NCI-H446 (cell line): ENCODE measurements around the gene EMP3.
"Not testable (repeated sequence)": the region's sequence is repeated elsewhere in the genome, so short reads cannot be mapped to it uniquely, and the experiment has no call there.

Experiments
- DNase-seq, 2 experiments: peaks; one replicate each; lab custom pipeline; 2025; lab: John Stamatoyannopoulos, UW

EMP3 gene

GRCh38 chr19:48348045-48348444, 22.7 kb downstream of the EMP3 start:
- peak in 1 of 2 experiments; percentile 37 for DNase-seq

GRCh38 chr19:48348737-48349136, 23.4 kb downstream of the EMP3 start:
- DNase-seq = no peak

GRCh38 chr19:48350856-48351255, 25.5 kb downstream of the EMP3 start:
- DNase-seq = peak in 1 of 2 experiments; percentile 71

GRCh38 chr19:48351341-48351752, 26.0 kb downstream of the EMP3 start:
- peak; percentile 33 to 78 for DNase-seq

- DNase-seq = no peak
Observed at GRCh38 chr19:48353677-48354076, 28.3 kb downstream of the EMP3 start.

- no peak for DNase-seq
Observed at GRCh38 chr19:48354332-48354992, 29.1 kb downstream of the EMP3 start.

GRCh38 chr19:48355365-48355954, 30.1 kb downstream of the EMP3 start:
- no peak for DNase-seq

- no peak for DNase-seq
Observed at GRCh38 chr19:48359123-48359522, 33.8 kb downstream of the EMP3 start.

GRCh38 chr19:48361912-48362311, 36.6 kb downstream of the EMP3 start:
- DNase-seq = no peak

- DNase-seq = peak; percentile 92 to 98
Observed at GRCh38 chr19:48362716-48363499, 37.6 kb downstream of the EMP3 start.

GRCh38 chr19:48363500-48363809, 38.1 kb downstream of the EMP3 start:
- peak in 1 of 2 experiments; percentile 71 for DNase-seq

- peak; percentile 99 to 100 for DNase-seq
Observed at GRCh38 chr19:48363810-48364597, 38.7 kb downstream of the EMP3 start, which contains the start of the genes SYNGR4 and TMEM143. SYNGR4 (plus strand) TSS chr19:48364367; CDS start chr19:48365843, 1,476 bp downstream. TMEM143 (minus strand) TSS chr19:48363940; CDS start chr19:48363920, 20 bp downstream.

GRCh38 chr19:48364598-48365348, 39.4 kb downstream of the EMP3 start:
- DNase-seq = no peak

- no peak for DNase-seq
Observed at GRCh38 chr19:48365602-48366001, 40.2 kb downstream of the EMP3 start.

- DNase-seq = no peak
Observed at GRCh38 chr19:48367855-48368254, 42.5 kb downstream of the EMP3 start.

GRCh38 chr19:48368936-48369335, 43.6 kb downstream of the EMP3 start:
- DNase-seq = peak in 1 of 2 experiments; percentile 91

- no peak for DNase-seq
Observed at GRCh38 chr19:48370955-48371354, 45.6 kb downstream of the EMP3 start.

- DNase-seq = no peak
Observed at GRCh38 chr19:48371367-48371766, 46.0 kb downstream of the EMP3 start.

- DNase-seq = not testable (repeated sequence)
Observed at GRCh38 chr19:48371771-48372170, 46.4 kb downstream of the EMP3 start.

- peak; percentile 43 to 90 for DNase-seq
Observed at GRCh38 chr19:48372904-48373303, 47.6 kb downstream of the EMP3 start.

- no peak for DNase-seq
Observed at GRCh38 chr19:48373567-48373966, 48.2 kb downstream of the EMP3 start.
